ENCODE measurements around the gene ACTRT1.

ACTRT1 gene

DNA sequence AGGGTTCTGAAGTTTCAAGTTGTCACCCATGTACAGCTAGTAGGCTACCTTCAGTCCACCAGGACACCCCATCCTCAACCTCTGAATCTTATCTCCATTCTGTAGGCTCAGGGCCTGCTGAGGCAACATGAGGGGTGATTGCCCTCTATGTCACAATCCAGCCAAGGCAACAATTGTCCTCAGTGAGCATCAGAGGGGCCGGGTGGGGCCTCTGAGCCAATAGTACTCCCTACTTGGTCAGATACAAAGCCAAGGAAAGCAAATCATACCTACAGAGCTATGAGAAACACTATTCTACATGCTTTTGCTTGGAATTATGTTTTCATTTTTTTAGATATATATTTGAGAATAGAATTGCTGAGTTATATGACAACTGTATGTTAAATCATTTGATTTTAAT lies at the start of gene ACTRT1:
Gene ACTRT1 (minus strand): TSS at position 101 of the 400 bp plus-strand sequence. CDS start 197 bp downstream, outside the sequence.
- DNase-seq (ENCODE audit: low spot score): no peak

- no peak for DNase-seq (ENCODE audit: low spot score)
Measured at GRCh38 chrX:128078545-128078944, 26.3 kb upstream of the ACTRT1 start.

GRCh38 chrX:128057421-128057820 lies 5.2 kb upstream of the ACTRT1 start:
- DNase-seq (ENCODE audit: low spot score): no peak

DNA sequence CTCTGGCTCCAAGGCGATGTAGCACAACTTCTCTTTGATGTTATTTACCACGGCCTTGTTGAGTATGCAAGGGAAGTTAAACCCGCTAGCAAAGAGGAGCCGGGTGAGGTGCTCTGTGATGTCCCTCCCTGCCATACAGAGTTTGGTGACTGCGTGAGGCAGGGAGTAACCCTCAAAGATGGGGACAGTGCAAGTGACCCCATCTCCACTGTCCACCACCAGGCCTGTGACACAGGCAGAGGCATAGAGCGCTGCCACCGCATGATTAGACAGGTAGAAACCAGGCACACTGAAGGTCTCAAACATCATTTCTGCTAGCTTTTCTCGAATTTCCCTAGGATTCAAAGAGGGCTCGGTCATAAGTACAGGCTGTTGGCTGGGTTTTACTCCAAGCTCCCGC lies 677 bp downstream of the ACTRT1 start:
- DNase-seq (ENCODE audit: low spot score): no peak

DNA sequence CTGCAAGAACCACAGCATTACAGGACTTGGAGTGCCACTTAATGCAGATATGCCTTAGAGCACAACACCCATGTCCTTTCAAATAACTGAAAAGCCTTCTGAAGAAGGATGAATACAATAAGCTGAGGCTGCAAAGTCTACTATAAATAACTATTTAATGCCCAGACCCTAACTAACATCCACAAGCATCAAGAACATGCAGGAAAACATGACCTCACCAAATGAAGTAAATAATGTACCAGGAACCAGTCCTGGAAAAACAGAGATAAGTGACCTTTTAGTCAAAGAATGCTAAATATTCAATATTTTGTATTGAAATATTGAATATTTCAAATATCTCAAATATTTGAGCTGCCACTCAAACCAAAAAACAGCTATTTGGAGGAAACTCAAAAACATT lies 16.9 kb downstream of the ACTRT1 start:
- no peak for DNase-seq (ENCODE audit: low spot score)

- no peak for DNase-seq (ENCODE audit: low spot score)
Measured at GRCh38 chrX:128021566-128021965, 30.6 kb downstream of the ACTRT1 start.

- DNase-seq (ENCODE audit: low spot score): no peak
Measured at GRCh38 chrX:128020701-128021100, 31.5 kb downstream of the ACTRT1 start.

DNA sequence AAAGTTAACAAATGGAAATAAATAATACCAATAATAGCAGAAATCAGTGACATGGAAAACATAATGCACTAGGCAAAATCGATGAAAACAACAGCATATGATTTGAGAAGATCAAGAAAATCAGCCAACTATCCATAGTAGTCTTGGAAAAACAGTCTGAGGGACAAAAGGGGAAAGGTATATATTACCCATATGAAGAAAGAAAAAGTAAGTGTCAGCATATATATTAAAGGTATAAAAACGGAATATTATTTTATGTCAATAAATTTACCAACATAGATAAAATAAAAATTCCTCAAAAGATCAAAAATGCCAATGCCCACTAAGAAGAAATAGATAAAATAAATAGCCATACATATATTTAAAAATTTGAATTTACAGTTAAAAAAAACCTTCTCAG lies 33.0 kb downstream of the ACTRT1 start:
- DNase-seq (ENCODE audit: low spot score): no peak

- no peak for DNase-seq (ENCODE audit: low spot score)
Measured at GRCh38 chrX:128012015-128012414, 40.2 kb downstream of the ACTRT1 start.

DNA sequence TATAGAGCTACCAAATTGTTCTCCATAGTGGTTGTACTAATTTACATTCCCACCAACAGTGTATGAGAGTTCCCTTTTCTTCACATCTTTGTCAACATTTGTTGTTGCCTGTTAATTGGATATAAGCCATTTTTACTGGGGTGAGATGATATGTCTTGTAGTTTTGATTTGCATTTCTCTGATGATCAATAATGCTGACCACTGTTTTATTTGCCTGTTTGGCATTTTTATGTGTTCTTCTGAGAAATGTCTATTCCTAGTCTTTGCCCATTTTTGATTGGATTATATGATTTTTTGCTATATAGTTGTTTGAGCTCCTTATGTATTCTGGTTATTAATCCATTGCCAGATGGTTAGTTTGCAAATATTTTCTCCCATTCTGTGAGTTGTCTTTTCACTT lies 44.3 kb downstream of the ACTRT1 start:
- no peak for DNase-seq (ENCODE audit: low spot score)

Measured in germinal center (tissue), 1 donor.